Cardiac muscle cell (in vitro differentiated cells and primary cell): ENCODE data around the gene AGMO. TPM values are rescaled to one million over a fixed set of nuclear protein-coding genes. Genes with fewer than 3 reads are reported as not detected.

Source experiments
- DNase-seq, 2 donors: peaks; one replicate each; pipeline versions ENCODE4 v3.0.0 to v3.0.0-alpha.2; 2010 to 2017; ENCODE audit warnings: low read depth in 1 of 2, low spot score in 1 of 2
- H3K27ac ChIP-seq: fragments of 200-600 bp; sonication (generic); 2 replicates; pipeline ENCODE4 v1.5.1; 2016
- H3K27me3 ChIP-seq: fragments of 200-600 bp; sonication (generic); 2 replicates; pipeline ENCODE4 v1.6.0; 2016; ENCODE audit warnings: control low read depth
- H3K36me3 ChIP-seq: fragments of 200-600 bp; sonication (generic); 2 replicates; pipeline ENCODE4 v1.5.1; 2016; ENCODE audit warnings: control low read depth
- H3K4me1 ChIP-seq: fragments of 200-600 bp; sonication (generic); 2 replicates; pipeline ENCODE4 v1.8.1; 2017; ENCODE audit warnings: low read depth, mild to moderate bottlenecking, mixed run types
- H3K4me3 ChIP-seq: fragments of 200-600 bp; sonication (generic); 2 replicates; pipeline ENCODE4 v1.5.1; 2016; ENCODE audit warnings: mild to moderate bottlenecking
- H3K9me3 ChIP-seq: fragments of 200-600 bp; sonication (generic); 2 replicates; pipeline ENCODE4 v1.5.1; 2017; ENCODE audit warnings: low read depth, mild to moderate bottlenecking, control low read depth
- polyA plus RNA-seq: library from polyadenylated mRNA; unstranded; fragments of >200 nt; fragmentation: Nextera tagmentation; extraction: Ambion mirVana; gene quantifications from 2 replicates; pipeline ENCODE4 v1.2.1, GENCODE V29; 2016
- total RNA-seq: library from RNA; depleted of rRNA; stranded (reverse); fragments of >200 nt; gene quantifications from 2 replicates; pipeline ENCODE4 v1.2.3, GENCODE V29; 2016
- TF ChIP-seq, protein P1 (sequence below): IDR thresholded peaks from 2 replicates; pipeline ENCODE4 v1.5.1; 2012; ENCODE audit warnings: low read depth, mild to moderate bottlenecking, low read length

Gene AGMO
- total RNA-seq = 0.11 TPM in 1 of 2 replicates, not detected in the other
- polyA plus RNA-seq = 0.16 TPM in 1 of 2 replicates, not detected in the other

DNA sequence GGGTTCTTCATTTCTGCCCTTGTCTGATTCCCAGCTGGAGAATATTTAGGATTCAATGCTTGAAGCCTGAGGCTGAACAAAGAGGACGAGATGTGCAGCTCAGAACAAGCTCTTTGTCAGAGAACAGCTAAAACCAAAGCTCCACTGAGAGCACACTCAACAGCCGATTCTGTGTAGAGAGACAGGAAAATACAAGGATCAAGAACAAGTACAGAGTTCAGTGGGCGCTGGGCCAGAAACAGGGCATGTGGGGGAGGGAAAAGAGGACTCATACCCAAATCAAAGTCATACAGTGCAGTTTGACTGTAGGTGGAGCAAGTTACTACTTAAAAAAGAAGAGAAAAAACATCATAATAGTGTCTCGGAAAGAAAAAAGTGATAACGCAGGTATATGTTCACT, at the start of gene AGMO:
AGMO (minus strand) TSS at position 181 of the 400 bp plus-strand sequence.
- Histone ChIP-seq H3K4me1 (no peaks in the 10 kb centered on the region), H3K27ac (no peak within 1 kb of the TSS)
- TF ChIP-seq, protein P1, sequence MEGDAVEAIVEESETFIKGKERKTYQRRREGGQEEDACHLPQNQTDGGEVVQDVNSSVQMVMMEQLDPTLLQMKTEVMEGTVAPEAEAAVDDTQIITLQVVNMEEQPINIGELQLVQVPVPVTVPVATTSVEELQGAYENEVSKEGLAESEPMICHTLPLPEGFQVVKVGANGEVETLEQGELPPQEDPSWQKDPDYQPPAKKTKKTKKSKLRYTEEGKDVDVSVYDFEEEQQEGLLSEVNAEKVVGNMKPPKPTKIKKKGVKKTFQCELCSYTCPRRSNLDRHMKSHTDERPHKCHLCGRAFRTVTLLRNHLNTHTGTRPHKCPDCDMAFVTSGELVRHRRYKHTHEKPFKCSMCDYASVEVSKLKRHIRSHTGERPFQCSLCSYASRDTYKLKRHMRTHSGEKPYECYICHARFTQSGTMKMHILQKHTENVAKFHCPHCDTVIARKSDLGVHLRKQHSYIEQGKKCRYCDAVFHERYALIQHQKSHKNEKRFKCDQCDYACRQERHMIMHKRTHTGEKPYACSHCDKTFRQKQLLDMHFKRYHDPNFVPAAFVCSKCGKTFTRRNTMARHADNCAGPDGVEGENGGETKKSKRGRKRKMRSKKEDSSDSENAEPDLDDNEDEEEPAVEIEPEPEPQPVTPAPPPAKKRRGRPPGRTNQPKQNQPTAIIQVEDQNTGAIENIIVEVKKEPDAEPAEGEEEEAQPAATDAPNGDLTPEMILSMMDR = no peak

DNA sequence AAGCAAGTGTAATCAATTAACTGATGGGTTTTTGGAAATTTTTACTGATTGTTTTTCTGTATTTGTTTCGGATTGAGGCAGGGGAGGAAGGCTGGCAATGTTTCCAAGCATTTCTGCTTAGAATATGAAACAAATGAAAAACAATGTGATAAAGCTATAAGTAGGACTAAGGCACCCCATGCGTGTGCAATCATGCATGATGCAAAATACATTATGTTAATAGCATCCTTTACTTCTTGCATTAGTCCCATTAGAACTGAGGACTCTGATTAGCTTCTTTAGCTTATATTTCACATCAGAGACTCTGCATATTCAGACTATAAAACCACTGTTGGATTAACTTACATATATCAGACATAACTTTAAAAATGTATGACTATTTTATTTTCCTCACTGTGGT, 48.7 kb upstream of the AGMO start:
- no peak for DNase-seq
- H3K36me3 ChIP-seq = no peaks in the 10 kb centered on the region
- no peaks in the 10 kb centered on the region for H3K27me3 ChIP-seq
- TF ChIP-seq, protein P1 = no peak
- H3K9me3 ChIP-seq = no peaks in the 10 kb centered on the region
- H3K4me1 ChIP-seq = no peaks in the 10 kb centered on the region
- no peak overlapping the region for H3K27ac ChIP-seq
- H3K4me3 ChIP-seq = no peak overlapping the region

More for the DNA sequence above, at the start of gene AGMO:
- Histone ChIP-seq H3K27me3 (no peaks in the 10 kb centered on the region), H3K9me3 (no peaks in the 10 kb centered on the region), H3K4me3 (no peak within 1 kb of the TSS), H3K36me3 (no peaks in the 10 kb centered on the region)
- peak; percentile 14 to 24 for DNase-seq

DNA sequence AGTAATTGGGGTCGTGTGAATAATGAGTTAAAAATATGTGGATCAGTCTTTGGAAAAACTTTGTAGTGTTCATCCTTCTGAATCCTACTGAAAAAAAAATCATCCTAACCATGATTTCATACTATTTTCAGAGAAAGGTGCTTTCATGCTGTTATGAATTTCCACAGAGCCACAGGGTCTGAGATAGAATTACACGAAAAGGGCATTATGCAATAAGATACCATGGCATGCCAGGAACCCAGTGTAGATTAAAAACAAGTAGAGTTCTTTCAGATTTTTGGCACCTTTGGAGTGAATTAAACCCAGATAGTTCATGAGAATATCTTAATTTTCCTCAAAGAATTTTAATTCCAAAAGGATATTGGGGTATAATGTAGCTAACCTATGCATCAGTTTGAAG, 47.5 kb upstream of the AGMO start:
- no peak overlapping the region for H3K4me3 ChIP-seq
- H3K36me3 ChIP-seq = no peaks in the 10 kb centered on the region
- no peak for DNase-seq
- H3K27me3 ChIP-seq = no peaks in the 10 kb centered on the region
- no peaks in the 10 kb centered on the region for H3K4me1 ChIP-seq
- H3K9me3 ChIP-seq = no peaks in the 10 kb centered on the region
- no peak overlapping the region for H3K27ac ChIP-seq
- TF ChIP-seq, protein P1 = no peak

DNA sequence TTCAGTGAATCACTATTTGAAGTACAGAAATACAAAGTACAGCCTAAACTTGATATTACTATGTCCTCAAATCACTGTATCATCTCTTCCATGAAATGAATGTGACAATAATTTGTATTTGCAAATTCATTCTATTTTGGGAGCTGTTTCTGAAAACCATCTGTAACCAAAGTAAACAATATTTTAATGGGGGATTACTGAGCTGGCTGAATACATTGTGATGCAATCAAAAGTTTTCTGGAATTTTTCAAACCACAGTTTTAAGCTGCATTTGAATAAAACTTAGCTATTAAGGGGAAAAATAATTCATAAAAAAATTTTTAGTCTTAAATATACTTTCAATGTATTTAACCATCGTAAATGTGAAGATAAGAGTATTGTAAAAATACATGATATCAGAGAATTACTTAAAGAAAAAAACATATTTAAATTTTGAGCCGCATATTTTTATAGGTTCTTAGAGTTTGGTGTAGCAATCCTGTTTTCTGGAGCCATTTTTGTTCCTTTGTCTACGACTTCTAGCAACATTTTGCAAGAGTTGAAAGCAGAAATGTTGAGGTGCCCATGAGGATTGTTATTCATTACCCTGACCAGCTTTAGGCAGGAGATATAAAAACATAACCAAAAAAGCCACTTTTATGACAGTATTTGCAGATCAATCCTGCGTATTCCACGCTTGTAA, 45.9 kb upstream of the AGMO start:
- Histone ChIP-seq H3K4me3 (no peak overlapping the region), H3K9me3 (no peaks in the 10 kb centered on the region), H3K27ac (no peak overlapping the region), H3K27me3 (no peaks in the 10 kb centered on the region), H3K4me1 (no peaks in the 10 kb centered on the region), H3K36me3 (no peaks in the 10 kb centered on the region)
- DNase-seq = peak in 1 of 2 donors; percentile 3
- TF ChIP-seq, protein P1 = no peak

DNA sequence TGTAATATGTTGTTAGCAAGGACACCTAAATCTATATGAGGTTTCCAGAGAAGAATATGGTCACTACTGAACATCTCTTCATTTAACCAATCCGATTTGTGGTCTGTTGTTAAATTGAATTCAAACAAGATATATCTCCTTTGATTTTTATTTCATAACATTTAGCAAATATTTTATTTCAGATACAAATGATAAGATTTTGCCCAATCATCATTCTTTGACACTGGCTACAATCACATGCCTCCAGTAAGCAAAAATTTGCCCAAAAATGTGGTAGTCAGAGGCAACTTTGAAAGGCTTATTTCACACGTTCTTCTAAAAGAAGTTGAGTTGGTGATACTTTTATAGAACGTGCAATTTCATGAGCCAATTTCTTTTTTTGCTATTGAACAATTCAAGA, 44.7 kb upstream of the AGMO start:
- Histone ChIP-seq H3K36me3 (no peaks in the 10 kb centered on the region), H3K9me3 (no peaks in the 10 kb centered on the region), H3K4me1 (no peaks in the 10 kb centered on the region), H3K27ac (no peak overlapping the region), H3K27me3 (no peaks in the 10 kb centered on the region), H3K4me3 (no peak overlapping the region)
- TF ChIP-seq, protein P1 = no peak
- no peak for DNase-seq
